Body of pancreas (tissue), 4 donors: ENCODE measurements around the gene IFITM5.

Source experiments
- POLR2A ChIP-seq, 3 donors: fragments of 450-650 bp; IDR thresholded peaks; one replicate each; pipeline ENCODE4 v1.6.1; 2016; ENCODE audit warnings: antibody characterized with exemption in 3 of 3, mild to moderate bottlenecking in 2 of 3
- TF ChIP-seq, protein P1 (sequence below), 7 experiments: fragments of 450-650 bp in 4 of 7; fragments of 200-600 bp in 3 of 7; sonication (generic) in 3 of 7; IDR thresholded peaks; one replicate each; pipeline ENCODE4 v1.5.1; 2016 to 2019; ENCODE audit warnings: antibody characterized with exemption in 7 of 7

DNA sequence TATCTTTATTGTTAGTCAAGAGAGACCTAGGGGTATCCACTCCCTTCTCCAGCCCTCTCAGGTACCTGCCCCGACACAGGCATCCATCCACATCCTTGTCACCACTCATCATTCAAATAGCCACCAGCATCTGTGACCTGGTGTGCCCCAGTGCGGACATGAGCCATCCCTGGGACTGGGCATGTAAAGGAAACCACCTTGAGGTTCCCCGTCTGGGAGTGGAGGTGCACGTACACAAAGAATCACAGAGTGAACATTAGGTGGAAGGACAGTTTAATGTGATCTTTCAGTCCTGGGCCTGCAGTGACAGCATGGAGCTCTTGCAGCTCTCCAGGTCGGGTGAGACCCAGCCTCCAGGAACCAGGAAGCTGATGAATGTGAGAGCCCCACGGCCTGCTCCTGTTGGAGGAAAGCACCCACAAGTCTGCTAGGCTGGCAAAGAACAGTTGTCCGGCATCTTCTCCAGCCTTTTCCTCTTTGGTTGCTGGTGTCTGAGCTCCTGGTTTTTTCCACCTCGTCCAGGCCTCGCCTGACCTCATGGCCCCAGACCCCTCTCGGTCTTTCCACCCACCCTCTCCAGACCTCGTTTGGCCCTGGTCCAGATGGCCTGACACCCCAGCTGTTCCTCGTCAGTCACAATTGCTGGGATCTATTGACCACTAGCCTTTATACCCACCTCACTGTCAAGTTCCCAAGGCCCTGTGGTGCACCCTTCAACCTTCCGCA is 46.0 kb downstream of the IFITM5 start:
- TF ChIP-seq, protein P1, sequence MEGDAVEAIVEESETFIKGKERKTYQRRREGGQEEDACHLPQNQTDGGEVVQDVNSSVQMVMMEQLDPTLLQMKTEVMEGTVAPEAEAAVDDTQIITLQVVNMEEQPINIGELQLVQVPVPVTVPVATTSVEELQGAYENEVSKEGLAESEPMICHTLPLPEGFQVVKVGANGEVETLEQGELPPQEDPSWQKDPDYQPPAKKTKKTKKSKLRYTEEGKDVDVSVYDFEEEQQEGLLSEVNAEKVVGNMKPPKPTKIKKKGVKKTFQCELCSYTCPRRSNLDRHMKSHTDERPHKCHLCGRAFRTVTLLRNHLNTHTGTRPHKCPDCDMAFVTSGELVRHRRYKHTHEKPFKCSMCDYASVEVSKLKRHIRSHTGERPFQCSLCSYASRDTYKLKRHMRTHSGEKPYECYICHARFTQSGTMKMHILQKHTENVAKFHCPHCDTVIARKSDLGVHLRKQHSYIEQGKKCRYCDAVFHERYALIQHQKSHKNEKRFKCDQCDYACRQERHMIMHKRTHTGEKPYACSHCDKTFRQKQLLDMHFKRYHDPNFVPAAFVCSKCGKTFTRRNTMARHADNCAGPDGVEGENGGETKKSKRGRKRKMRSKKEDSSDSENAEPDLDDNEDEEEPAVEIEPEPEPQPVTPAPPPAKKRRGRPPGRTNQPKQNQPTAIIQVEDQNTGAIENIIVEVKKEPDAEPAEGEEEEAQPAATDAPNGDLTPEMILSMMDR (IDR thresholded peaks at IDR 0.05): no peak
- TF ChIP-seq POLR2A (IDR thresholded peaks at IDR 0.05): no peak
